K562 (cell line): Measurements from ENCODE around the gene STAB1. TPM values are rescaled to one million over a fixed set of nuclear protein-coding genes. Genes with fewer than 3 reads are reported as not detected.

Experiments used
- HDAC3 ChIP-seq: fragments of 450-650 bp; IDR thresholded peaks from 2 replicates; pipeline ENCODE4 v1.6.1; 2018; ENCODE audit warnings: borderline replicate concordance, mild to moderate bottlenecking, moderate library complexity; ENCODE audit not compliant: partially characterized antibody
- MXI1 ChIP-seq: IDR thresholded peaks from 2 replicates; pipeline ENCODE4 v1.6.1; 2011; ENCODE audit warnings: low read depth, mild to moderate bottlenecking, improper control_type of control experiment, low read length
- POLR2A ChIP-seq: fragments of 450-650 bp; conservative IDR thresholded peaks from 2 replicates; pipeline ENCODE4 v1.6.1; 2016
- RBM22 ChIP-seq: fragments of 200-400 bp; formaldehyde crosslinking; IDR thresholded peaks from 2 replicates; pipeline ENCODE4 v1.6.1; 2018; ENCODE audit warnings: low read length, low read depth; ENCODE audit not compliant: poor library complexity, severe bottlenecking
- TAF7 ChIP-seq: fragments of 450-650 bp; IDR thresholded peaks from 2 replicates; pipeline ENCODE4 v1.6.1; 2016; ENCODE audit warnings: missing genetic modification characterization, missing compliant biosample characterization
- XRCC4 ChIP-seq: IDR thresholded peaks from one replicate; pipeline ENCODE4 v1.6.1; 2011; ENCODE audit not compliant: insufficient read depth, insufficient read length; ENCODE audit errors: extremely low read depth
- ZNF354B ChIP-seq: fragments of 250-450 bp; sonication (Bioruptor Pico); IDR thresholded peaks from 2 replicates; pipeline ENCODE4 v1.4.0; 2020
- polyA plus RNA-seq, 8 experiments: library from polyadenylated mRNA; depleted of rRNA in 4 of 8; stranded (reverse) in 5 of 8; unstranded in 3 of 8; fragments of >200 nt; fragmentation: Nextera tagmentation in 2 of 8; fragmentation: Illumina TruSeq in 1 of 8; extraction: Ambion mirVana in 2 of 8; extraction: Trizol in 1 of 8; gene quantifications; 2 replicates each; pipeline versions ENCODE4 v1.2.1 to v1.2.3, GENCODE V29; 2011 to 2014; ENCODE audit warnings: inconsistent platforms in 1 of 8, missing spikeins in 1 of 8
- total RNA-seq, 7 experiments: library from RNA; depleted of rRNA in 6 of 7; stranded (reverse); fragments of >200 nt in 6 of 7; fragmentation: Illumina TruSeq in 2 of 7; extraction: Trizol in 2 of 7; gene quantifications; 2 replicates each; pipeline versions ENCODE4 v1.2.1 to v1.2.3, GENCODE V29; 2011 to 2021; ENCODE audit warnings: low replicate concordance in 1 of 7
- TF ChIP-seq, protein P1 (sequence below): sonication (generic); formaldehyde crosslinking; IDR thresholded peaks from 2 replicates; pipeline ENCODE4 v1.9.0; 2022; ENCODE audit warnings: mild to moderate bottlenecking, missing genetic modification reagents
- TF ChIP-seq, protein P2 (sequence below): IDR thresholded peaks from 2 replicates; pipeline ENCODE4 v1.6.1; 2011; ENCODE audit warnings: borderline replicate concordance, low read depth, mild to moderate bottlenecking, moderate library complexity, low read length; ENCODE audit not compliant: insufficient read depth, poor library complexity, severe bottlenecking
- TF ChIP-seq, protein P3 (sequence below): sonication (generic); formaldehyde crosslinking; IDR thresholded peaks from 2 replicates; pipeline ENCODE4 v1.8.1; 2023; ENCODE audit warnings: mild to moderate bottlenecking, missing genetic modification reagents
- TF ChIP-seq, protein P4 (sequence below), 2 experiments: fragments of 450-650 bp; IDR thresholded peaks; 2 replicates each; pipeline ENCODE4 v1.6.1; 2018; ENCODE audit warnings: mild to moderate bottlenecking in 2 of 2, low read depth in 1 of 2; ENCODE audit not compliant: partially characterized antibody in 2 of 2

STAB1 gene
- total and polyA plus RNA-seq, 9 of the 15 experiments (the other 6 are each of a cell fraction or from before 2014, with no cell fraction given) = 0.20 to 3.9 (median 1.2) TPM

DNA sequence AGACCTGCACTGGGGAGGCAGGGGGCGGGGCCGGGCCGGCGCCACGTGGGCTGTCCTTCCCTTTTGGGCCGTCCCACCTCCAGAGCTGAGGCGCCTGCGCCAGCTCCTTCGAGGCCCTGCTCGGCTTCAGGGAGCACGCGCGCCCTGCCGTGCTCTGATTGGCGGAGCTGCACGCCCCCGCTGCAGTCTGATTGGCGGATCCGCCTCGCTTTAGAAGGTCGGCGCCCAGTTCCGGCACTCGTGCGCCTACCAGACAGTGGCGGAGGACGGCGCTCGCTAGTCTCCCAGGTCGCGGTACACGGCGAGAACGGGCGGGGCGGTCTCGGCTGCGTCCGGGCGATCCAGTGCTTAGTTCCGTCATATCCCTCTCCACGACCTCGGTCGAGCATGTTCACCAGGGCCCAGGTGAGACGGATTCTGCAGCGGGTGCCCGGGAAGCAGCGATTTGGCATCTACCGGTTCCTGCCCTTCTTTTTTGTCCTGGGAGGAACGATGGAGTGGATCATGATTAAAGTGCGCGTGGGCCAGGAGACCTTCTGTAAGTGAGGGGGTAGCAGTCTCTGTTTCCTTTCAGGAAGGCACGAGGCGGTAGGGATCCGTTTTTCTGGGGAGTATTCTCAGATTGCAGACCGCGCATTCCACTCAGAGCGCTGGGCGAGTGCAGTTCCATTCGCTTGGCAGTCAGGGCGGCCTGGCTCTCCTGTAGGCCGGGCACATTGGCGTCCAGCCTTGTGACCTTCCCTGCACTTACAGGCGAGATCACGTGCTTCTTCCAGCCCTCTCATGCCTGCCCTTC lies 41.4 kb downstream of the STAB1 start, which contains the start of gene UQCC5 (continued):
- TF ChIP-seq RBM22 (no peak), XRCC4 (no peak), POLR2A (peak; percentile 91), ZNF354B (no peak), MXI1 (peak; percentile 89), HDAC3 (no peak), TAF7 (tag) (no peak; the same call in 1 of the 2 replicates)
- TF ChIP-seq, protein P1, sequence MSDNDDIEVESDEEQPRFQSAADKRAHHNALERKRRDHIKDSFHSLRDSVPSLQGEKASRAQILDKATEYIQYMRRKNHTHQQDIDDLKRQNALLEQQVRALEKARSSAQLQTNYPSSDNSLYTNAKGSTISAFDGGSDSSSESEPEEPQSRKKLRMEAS (CRISPR knock-in tag) = peak; percentile 93
- TF ChIP-seq, protein P2, sequence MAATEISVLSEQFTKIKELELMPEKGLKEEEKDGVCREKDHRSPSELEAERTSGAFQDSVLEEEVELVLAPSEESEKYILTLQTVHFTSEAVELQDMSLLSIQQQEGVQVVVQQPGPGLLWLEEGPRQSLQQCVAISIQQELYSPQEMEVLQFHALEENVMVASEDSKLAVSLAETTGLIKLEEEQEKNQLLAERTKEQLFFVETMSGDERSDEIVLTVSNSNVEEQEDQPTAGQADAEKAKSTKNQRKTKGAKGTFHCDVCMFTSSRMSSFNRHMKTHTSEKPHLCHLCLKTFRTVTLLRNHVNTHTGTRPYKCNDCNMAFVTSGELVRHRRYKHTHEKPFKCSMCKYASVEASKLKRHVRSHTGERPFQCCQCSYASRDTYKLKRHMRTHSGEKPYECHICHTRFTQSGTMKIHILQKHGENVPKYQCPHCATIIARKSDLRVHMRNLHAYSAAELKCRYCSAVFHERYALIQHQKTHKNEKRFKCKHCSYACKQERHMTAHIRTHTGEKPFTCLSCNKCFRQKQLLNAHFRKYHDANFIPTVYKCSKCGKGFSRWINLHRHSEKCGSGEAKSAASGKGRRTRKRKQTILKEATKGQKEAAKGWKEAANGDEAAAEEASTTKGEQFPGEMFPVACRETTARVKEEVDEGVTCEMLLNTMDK = no peak
- TF ChIP-seq, protein P3, sequence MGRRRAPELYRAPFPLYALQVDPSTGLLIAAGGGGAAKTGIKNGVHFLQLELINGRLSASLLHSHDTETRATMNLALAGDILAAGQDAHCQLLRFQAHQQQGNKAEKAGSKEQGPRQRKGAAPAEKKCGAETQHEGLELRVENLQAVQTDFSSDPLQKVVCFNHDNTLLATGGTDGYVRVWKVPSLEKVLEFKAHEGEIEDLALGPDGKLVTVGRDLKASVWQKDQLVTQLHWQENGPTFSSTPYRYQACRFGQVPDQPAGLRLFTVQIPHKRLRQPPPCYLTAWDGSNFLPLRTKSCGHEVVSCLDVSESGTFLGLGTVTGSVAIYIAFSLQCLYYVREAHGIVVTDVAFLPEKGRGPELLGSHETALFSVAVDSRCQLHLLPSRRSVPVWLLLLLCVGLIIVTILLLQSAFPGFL (CRISPR knock-in tag) = no peak
- TF ChIP-seq, protein P4, sequence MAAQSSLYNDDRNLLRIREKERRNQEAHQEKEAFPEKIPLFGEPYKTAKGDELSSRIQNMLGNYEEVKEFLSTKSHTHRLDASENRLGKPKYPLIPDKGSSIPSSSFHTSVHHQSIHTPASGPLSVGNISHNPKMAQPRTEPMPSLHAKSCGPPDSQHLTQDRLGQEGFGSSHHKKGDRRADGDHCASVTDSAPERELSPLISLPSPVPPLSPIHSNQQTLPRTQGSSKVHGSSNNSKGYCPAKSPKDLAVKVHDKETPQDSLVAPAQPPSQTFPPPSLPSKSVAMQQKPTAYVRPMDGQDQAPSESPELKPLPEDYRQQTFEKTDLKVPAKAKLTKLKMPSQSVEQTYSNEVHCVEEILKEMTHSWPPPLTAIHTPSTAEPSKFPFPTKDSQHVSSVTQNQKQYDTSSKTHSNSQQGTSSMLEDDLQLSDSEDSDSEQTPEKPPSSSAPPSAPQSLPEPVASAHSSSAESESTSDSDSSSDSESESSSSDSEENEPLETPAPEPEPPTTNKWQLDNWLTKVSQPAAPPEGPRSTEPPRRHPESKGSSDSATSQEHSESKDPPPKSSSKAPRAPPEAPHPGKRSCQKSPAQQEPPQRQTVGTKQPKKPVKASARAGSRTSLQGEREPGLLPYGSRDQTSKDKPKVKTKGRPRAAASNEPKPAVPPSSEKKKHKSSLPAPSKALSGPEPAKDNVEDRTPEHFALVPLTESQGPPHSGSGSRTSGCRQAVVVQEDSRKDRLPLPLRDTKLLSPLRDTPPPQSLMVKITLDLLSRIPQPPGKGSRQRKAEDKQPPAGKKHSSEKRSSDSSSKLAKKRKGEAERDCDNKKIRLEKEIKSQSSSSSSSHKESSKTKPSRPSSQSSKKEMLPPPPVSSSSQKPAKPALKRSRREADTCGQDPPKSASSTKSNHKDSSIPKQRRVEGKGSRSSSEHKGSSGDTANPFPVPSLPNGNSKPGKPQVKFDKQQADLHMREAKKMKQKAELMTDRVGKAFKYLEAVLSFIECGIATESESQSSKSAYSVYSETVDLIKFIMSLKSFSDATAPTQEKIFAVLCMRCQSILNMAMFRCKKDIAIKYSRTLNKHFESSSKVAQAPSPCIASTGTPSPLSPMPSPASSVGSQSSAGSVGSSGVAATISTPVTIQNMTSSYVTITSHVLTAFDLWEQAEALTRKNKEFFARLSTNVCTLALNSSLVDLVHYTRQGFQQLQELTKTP (IDR thresholded peaks at IDR 0.05; ENCODE audit: low read depth in 1 of 2, partially characterized antibody in 2 of 2) = no peak
